Breast epithelium (tissue), 4 donors: Measurements from ENCODE around the gene MDM1. TPM values are rescaled to one million over a fixed set of nuclear protein-coding genes. Genes with fewer than 3 reads are reported as not detected.

Experiments used
- DNase-seq, 2 donors: peaks; one replicate each; pipeline ENCODE4 v3.0.0-alpha.2; 2019; ENCODE audit warnings: low spot score in 2 of 2
- H3K27ac ChIP-seq, 2 donors: fragments of 200-600 bp; sonication (generic) in 1 of 2; one replicate each; pipeline ENCODE4 v1.5.1; 2016 to 2019; ENCODE audit warnings: mild to moderate bottlenecking in 1 of 2
- H3K27me3 ChIP-seq, 2 donors: fragments of 200-600 bp; sonication (generic) in 1 of 2; one replicate each; pipeline versions ENCODE4 v1.5.1 to v1.6.0; 2017 to 2019; ENCODE audit warnings: control low read depth in 1 of 2, mild to moderate bottlenecking in 1 of 2
- H3K36me3 ChIP-seq: fragments of 200-600 bp; one replicate; pipeline ENCODE4 v1.5.1; 2019
- H3K4me1 ChIP-seq, 2 donors: fragments of 200-600 bp; sonication (generic); one replicate each; pipeline ENCODE4 v1.5.1; 2016 to 2019; ENCODE audit warnings: control low read depth in 1 of 2
- H3K4me3 ChIP-seq, 3 donors: fragments of 200-600 bp; sonication (generic); 1 replicate in 2 of 3; 2 replicates in 1 of 3; pipeline ENCODE4 v1.5.1; 2016 to 2019; ENCODE audit warnings: mild to moderate bottlenecking in 3 of 3, moderate library complexity in 2 of 3
- H3K9me3 ChIP-seq, 2 donors: fragments of 200-600 bp; sonication (generic) in 1 of 2; one replicate each; pipeline ENCODE4 v1.5.1; 2016 to 2019; ENCODE audit warnings: control low read depth in 1 of 2
- CTCF ChIP-seq, 3 donors: fragments of 450-650 bp; IDR thresholded peaks; one replicate each; pipeline ENCODE4 v1.5.1; 2016 to 2017; ENCODE audit warnings: antibody characterized with exemption in 3 of 3, mild to moderate bottlenecking in 3 of 3, moderate library complexity in 3 of 3
- POLR2A ChIP-seq: fragments of 450-650 bp; IDR thresholded peaks from one replicate; pipeline ENCODE4 v1.6.1; 2016; ENCODE audit warnings: antibody characterized with exemption, mild to moderate bottlenecking, moderate library complexity
- POLR2AphosphoS5 ChIP-seq, 3 donors: sonication (generic); formaldehyde crosslinking; IDR thresholded peaks; one replicate each; pipeline ENCODE4 v1.6.1; 2017; ENCODE audit warnings: antibody characterized with exemption in 3 of 3
- intact Hi-C: fragments of 100-400 bp; cut with DNase I; formaldehyde crosslinking; loops from one replicate; pipeline ENCODE4 v1.15.1; 2023; ENCODE audit warnings: low total_unique reads
- total RNA-seq, 3 donors: library from RNA; depleted of rRNA; stranded (reverse); fragments of >200 nt; gene quantifications; one replicate each; pipeline ENCODE4 v1.1.0, GENCODE V29; 2016

MDM1 gene
- total RNA-seq, 3 donors from 2014 or later, result 13.1 to 38.6 (median 18.7) TPM

DNA sequence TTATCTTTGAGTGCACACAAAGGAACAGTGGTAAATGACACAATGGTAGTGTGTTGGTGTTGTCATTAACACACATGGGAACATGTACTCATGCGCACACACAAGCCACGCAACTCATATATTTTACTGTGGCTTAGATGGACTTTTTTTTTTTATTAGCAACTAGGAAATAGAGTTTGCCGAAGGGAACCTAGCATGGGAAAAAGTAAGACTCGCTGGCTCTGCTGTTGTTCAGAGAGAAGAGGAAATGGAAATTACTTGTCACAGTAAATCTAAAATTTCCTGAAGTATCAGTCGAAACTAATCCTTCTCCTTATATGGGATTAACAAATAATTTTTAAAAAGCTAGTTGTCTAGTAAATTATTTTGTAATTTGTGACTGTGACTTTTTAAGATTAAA is 45.1 kb downstream of the MDM1 start:
- Histone ChIP-seq H3K27ac (no peak overlapping the region), H3K9me3 (no peaks in the 10 kb centered on the region), H3K4me3 (no peak overlapping the region), H3K4me1 (no peaks in the 10 kb centered on the region), H3K27me3 (no peaks in the 10 kb centered on the region), H3K36me3 (no peaks in the 10 kb centered on the region)
- TF ChIP-seq POLR2AphosphoS5 (IDR thresholded peaks at IDR 0.05), result no peak
- no peak for TF ChIP-seq CTCF (IDR thresholded peaks at IDR 0.05)
- no peak for TF ChIP-seq POLR2A
- intact Hi-C loops, result no loop called here
- no peak for DNase-seq

GRCh38 chr12:68286396-68286795 is 45.8 kb downstream of the MDM1 start:
- no peaks in the 10 kb centered on the region for H3K9me3 ChIP-seq
- H3K4me3 ChIP-seq, result no peak overlapping the region
- no peaks in the 10 kb centered on the region for H3K36me3 ChIP-seq
- no peak overlapping the region for H3K27ac ChIP-seq
- no peak for TF ChIP-seq CTCF (IDR thresholded peaks at IDR 0.05)
- no peak for TF ChIP-seq POLR2AphosphoS5 (IDR thresholded peaks at IDR 0.05)
- TF ChIP-seq POLR2A, result no peak
- H3K4me1 ChIP-seq, result no peaks in the 10 kb centered on the region
- H3K27me3 ChIP-seq, result no peaks in the 10 kb centered on the region
- intact Hi-C loops, result no loop called here
- no peak for DNase-seq

GRCh38 chr12:68285541-68285940 is 46.6 kb downstream of the MDM1 start:
- Histone ChIP-seq H3K4me3 (no peak overlapping the region), H3K36me3 (no peaks in the 10 kb centered on the region), H3K27ac (no peak overlapping the region), H3K4me1 (no peaks in the 10 kb centered on the region), H3K9me3 (no peaks in the 10 kb centered on the region), H3K27me3 (no peaks in the 10 kb centered on the region)
- intact Hi-C loops, result no loop called here
- no peak for DNase-seq
- no peak for TF ChIP-seq CTCF (IDR thresholded peaks at IDR 0.05)
- no peak for TF ChIP-seq POLR2A
- no peak for TF ChIP-seq POLR2AphosphoS5 (IDR thresholded peaks at IDR 0.05)

GRCh38 chr12:68281322-68282077 is 50.7 kb downstream of the MDM1 start:
- no peak for DNase-seq
- Histone ChIP-seq H3K9me3 (no peaks in the 10 kb centered on the region), H3K27ac (no peak overlapping the region), H3K4me3 (no peak overlapping the region), H3K4me1 (no peaks in the 10 kb centered on the region), H3K27me3 (no peaks in the 10 kb centered on the region), H3K36me3 (no peaks in the 10 kb centered on the region)
- TF ChIP-seq POLR2A, result no peak
- TF ChIP-seq POLR2AphosphoS5 (IDR thresholded peaks at IDR 0.05), result no peak
- TF ChIP-seq CTCF (IDR thresholded peaks at IDR 0.05), result no peak
- intact Hi-C loops, result no loop called here

GRCh38 chr12:68280240-68280639 is 51.9 kb downstream of the MDM1 start:
- TF ChIP-seq POLR2AphosphoS5 (IDR thresholded peaks at IDR 0.05) (no peak), POLR2A (no peak), CTCF (IDR thresholded peaks at IDR 0.05) (no peak)
- Histone ChIP-seq H3K9me3 (no peaks in the 10 kb centered on the region), H3K4me3 (no peak overlapping the region), H3K36me3 (no peaks in the 10 kb centered on the region), H3K27me3 (no peaks in the 10 kb centered on the region), H3K4me1 (no peaks in the 10 kb centered on the region), H3K27ac (no peak overlapping the region)
- no peak for DNase-seq
- intact Hi-C loops, result no loop called here
